ENCODE measurements around the gene MCF2L2. TPM values are rescaled to one million over a fixed set of nuclear protein-coding genes. Genes with fewer than 3 reads are reported as not detected.
"Not testable (repeated sequence)": the region's sequence is repeated elsewhere in the genome, so short reads cannot be mapped to it uniquely, and the experiment has no call there.

Gene MCF2L2
- polyA plus RNA-seq, 12 donors: 0.05 to 0.62 (median 0.38) TPM; not detected in 2

DNA sequence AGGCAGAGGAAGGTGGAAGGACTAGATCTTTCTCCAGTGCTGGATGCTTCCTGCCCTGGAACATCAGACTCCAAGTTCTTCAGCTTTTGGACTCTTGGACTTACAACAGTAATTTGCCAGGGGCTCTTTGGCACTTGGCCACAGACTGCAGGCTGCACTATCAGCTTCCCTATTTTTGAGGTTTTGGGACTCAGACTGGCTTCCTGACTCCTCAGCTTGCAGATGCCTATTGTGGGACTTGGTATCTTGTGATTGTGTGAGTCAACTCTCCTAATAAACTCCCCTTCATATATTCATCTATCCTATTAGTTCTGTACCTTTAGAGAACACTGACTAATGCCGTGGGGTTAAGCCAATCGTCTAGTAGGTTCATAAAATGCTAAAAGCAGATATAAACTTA lies 184.2 kb downstream of the MCF2L2 start:
- DNase-seq: no peak

DNA sequence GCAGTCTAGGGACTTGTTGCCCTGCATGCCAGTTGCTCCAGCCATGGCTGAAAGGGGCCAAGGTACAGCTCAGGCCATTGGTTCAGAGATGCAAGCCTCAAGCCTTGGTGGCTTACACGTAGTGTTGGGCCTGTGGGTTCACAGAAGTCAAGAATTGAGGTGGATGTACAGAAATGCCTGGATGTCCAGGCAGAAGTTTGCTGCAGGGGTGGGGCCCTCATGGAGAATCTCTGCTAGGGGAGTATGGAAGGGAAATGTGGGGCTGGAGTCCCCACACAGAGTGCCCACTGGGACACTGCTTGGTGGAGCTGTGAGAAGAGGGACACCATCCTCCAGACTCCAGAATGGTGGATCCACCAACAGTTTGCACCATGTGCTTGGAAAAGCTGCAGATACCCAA lies 186.0 kb downstream of the MCF2L2 start:
- DNase-seq: no peak

DNA sequence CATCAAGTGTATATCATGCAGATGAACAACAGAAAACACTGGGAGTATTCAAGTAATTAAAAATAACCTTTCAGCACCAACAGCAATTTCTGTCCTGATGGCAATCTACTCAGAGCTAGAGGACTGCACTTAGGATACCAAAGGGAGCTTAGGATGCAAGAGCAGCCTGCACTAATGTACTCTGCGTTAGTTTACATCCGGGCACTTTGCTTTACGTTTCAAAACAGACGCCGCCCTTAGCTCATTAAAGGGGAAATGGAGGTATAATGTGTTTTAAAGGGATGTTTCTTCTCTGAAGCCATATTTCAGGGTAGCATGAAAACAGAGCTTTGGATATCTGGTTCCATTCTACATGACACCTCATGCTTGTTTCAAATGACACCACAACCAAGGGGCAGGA lies 189.4 kb downstream of the MCF2L2 start:
- no peak for DNase-seq

DNA sequence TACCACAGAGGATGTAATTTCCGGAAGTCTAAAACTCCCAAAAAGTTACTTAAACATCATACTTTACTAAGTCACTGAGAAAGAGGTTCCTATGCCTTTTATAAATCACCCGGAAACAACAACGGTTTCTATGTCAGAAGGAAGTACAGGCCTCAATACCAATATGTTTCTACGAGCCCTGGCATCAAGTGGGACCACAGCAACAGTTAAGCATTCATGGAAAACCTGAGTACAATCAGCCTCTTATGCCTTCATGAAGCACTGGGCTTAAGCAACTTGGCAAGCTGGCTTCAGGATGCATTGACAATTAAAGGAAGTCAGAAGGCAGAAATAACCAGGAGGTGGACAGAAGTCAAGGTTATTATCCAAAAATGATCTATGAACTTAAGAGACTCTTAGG lies 194.5 kb downstream of the MCF2L2 start:
- no peak for DNase-seq

DNA sequence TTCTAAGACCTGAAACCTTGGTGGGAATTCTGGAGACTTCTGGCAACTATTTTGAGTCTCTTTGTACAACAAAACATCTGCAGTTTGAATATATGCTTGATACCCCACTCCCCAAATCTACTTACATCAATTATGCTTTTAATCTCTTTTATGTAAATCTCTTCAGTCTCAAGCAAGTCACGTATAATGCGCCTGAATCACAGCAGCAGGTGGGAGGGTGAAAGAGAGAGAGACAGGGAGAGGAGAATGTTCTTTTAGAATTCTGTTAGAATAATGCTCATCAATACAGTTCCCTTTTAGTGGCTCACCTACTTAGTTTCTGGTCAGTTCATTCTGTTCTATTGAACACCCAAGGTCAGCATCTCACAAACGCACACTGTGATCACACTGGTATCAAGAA lies 197.6 kb downstream of the MCF2L2 start:
- no peak for DNase-seq

DNA sequence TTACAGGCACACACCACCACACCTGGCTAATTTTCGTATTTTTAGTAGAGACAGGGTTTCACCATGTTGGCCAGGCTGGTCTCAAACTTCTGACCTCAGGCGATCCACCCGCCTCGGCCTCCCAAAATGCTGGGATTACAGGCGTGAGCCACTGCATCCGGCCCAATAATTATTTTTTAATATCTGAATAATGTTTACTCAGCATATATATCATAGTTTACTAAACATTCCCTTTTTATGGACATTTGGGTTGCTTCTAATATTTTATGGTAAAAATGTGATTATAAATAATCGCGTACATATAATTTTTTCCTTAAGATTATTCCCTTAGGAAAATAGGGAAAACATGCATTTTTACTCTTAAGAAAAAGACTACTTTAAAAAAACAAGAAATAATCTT lies 198.2 kb downstream of the MCF2L2 start:
- not testable (repeated sequence) for DNase-seq

DNA sequence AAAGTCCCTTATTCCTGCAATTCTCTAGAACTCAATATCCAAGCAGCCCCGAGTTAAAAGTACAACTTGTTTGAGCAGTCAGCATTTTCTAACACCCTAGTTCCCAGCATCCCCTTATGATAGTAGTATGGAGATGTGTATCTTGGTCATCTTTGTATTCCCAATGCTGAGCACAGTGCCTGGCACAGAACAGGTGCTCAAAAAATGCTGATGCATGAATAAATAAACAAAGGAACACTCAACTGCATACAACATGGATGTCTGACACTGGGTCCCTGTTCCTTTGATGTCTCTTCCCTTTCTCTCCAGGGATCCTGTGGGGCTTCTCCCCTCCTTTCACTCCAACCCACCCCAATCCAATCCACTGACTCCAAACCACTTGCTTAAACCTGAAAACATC lies 199.2 kb downstream of the MCF2L2 start:
- DNase-seq: no peak

DNA sequence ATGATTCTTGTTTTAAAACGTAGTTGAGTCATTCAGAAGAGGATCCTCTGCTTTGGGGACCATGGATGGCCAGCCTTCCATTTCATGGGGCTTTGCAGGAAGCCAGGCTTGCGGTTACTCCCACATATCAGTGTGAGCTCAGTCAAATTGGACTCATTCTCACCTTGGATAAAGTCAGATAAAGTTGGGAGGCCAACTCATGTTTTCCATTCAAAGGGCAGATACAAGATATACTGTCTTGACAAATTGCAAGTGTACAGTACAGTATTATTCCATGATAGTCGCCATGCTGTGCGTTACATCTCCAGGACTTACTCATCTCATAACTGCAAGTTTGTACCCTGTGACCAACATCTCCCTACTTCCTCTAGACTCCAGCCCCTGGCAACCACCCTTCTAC lies 200.8 kb downstream of the MCF2L2 start:
- no peak for DNase-seq

DNA sequence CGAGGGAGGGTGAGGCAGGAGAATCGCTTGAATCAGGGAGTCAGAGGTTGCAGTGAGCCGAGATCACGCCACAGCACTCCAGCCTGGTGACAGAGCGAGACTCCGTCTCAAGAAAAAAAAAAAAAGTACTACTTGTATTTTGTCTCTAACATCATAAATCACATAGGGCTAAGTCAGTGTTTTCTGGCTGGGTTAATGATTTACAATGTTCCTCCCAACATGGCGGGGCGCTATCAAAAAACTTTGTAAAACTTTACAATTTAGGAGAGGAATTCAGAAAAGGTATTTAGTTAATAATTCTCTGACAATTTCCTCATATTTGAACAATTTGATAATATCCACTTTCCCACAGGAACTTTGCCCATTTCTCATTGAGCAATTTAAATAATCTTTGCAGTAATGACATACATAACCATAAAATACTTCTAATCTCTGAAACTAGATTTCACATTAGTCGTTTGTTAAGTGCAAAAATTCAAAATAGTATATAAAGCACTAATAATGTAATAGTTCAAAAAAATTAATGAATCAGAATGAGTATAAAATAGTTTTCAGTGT lies 202.0 kb downstream of the MCF2L2 start:
- no peak for DNase-seq

DNA sequence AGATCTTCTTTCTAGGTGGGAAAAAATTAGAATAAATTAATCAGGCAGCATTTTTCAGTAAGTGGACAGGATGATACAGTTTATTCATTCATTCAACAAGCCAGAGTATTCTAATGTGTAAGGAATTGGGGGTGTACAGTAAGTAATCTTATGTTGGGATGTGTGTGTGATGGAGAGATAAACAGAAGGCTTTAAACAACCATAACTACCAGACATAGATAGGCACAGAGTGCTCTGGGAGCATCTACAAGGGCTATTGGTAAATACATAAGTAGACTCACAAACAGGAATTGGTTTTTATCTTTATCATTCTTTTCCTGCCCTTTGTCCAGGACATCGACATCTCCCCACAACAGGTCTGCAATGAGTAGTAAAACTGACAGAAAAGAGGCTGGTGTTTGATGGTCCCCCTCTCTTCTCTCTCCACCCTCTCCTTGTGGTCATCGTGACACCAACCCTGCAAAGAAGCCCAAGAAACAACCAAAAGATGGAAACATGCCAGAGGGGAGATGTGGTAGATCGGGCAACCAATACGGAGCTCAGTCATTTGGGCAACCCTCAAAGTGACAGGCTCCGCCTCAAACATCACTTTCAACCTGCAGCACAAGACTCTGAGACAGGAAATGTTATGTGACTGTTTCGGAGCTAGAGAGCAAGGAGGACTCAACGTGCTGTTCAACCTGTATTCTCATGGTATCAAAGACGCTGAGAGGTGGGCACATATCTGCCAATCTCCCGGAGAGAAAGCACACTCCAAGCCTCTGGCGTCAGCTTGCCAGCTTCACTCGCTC lies 204.0 kb downstream of the MCF2L2 start:
- DNase-seq: no peak

DNA sequence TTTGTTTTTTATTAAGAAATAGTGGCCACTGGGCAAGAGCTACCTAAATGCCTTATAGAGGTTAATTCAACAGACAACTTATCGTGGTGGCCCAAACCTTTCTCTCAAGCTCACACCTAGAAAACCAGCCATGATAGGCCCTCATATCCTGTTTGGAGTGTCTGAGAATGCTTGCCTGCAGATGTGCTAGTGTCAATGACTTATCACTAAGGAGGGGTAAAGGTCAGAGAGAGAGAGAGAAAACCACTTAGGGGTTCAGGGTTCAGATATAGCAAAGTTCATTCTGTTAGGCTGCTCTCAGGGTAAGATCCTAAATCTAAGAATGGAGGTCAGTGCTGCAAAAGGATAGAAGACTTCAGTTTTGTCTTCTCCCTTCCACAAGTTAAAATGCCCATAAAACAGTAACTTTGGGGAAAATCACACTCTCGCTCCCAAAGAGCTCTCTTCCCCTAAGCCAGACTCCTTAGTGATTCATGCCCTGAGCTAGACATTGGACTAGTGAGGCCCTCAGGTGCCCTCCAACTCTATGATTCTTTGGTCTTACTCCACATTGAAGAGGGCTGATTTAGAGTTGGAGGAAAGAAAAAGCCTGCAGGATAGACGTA lies 205.7 kb downstream of the MCF2L2 start:
- no peak for DNase-seq

DNA sequence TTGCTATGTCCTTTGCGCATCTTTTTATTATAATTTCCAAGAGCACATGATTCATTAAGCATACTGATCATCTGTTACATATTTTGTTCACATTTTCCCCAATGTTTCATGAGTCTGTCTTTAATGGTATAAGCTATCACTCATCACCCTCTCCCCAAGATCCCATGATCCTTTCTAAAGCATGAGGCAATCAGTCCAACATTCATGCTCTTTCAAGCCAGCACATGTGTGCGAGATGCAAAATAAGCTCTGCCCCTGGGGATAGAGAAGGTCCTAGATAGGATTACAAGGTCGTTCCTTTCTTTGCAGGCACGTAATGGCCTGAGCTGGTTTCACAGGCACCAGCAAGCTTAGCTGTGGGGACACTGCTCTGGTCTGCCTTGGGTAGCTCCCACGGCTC lies 207.6 kb downstream of the MCF2L2 start:
- no peak for DNase-seq

DNA sequence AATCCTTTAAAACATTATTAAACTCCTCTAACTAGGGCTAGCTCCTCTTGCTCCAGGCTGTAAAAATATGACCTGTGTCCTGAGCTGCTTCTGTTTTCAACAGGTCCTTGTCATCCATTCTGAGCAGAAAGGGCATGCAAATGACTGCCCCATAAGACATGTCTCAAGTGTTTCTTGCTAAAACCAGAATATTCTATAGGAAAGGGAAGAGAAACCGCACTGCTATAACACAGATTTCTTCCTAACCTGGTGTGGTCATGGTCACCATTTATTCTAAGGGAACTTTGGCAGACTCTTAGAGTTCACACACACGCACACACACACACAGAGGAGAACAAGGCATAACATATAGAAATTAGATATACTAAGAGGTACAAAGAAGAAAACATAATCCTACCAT lies 209.6 kb downstream of the MCF2L2 start:
- DNase-seq: no peak

DNA sequence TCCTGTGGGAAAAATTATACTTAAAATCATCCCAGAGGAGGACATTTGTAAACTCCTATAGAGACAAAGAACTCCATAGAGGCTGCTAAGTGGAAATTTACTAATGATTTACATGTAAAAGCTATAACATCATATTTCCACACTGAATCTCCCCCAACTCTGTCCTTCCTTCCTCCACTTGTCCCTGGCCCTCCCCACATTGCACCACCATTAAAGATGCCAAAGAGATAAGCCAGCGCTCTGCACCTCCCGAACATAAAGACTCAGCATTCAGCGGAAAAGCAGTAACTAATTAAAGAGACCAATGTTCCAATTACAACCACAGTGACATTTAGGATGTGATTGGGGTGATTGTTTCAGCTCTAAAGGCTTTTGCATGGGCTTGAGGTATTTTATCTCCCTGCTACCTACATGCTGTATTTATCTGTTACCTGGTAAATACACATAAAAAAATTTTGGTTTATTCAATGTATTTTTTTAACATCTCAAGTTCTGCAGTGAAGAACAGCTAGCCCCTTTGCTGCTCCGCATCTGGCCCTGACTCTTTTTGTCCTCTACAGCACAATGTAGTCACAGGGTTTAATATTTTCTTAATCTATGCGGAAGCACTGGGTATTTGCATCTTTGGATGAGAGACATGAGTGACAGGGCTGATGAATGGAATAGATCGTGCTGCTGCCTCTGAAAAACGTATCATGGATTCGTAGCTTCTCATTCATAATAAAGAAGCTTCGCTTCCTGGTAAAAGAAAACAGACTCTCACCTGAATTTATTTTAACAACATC lies 210.7 kb downstream of the MCF2L2 start:
- DNase-seq: no peak

DNA sequence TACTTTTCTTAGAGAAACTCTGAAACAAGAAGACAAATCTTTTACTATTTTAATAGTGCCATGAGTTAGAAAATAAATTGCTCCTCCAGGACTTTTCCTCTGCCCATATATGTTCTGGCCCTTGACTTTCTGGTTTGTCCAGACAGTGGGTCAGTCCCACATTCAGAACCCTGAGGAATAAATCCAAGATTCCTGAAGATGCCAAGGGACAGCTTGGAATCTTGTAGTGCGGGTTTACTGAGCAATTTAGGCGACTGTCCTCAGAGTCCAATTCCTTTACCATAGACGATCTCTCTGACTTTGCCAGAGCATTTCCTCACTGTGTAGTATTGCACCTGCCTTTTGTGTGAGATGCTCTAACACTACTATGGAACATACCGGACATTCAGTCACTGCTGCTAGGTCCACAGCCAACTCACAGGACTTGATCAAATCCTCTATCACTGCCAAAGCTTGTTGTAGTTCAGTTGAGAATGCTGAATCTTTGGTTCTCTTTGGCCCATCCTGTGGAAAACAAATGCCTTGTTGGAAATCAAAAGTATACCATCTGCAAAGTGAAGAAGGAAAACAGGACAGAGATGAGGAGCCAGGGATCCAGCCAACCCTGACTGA lies 212.7 kb downstream of the MCF2L2 start:
- no peak for DNase-seq

DNA sequence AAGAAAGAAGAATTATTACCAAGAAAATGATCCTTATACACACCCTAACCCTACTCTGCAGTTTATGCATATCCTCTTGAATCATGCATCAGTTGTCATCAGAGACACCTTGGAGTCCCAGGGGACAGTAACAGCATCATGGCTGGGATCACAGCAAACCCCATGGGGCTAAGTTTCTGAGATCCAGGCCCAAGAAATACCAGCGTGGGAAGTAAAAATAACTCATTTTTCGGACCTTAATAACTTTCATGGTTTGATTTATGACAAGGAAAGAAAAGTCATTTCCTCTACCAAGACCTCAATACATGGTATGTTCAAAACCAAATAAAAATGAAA lies 214.2 kb downstream of the MCF2L2 start:
- DNase-seq: no peak

DNA sequence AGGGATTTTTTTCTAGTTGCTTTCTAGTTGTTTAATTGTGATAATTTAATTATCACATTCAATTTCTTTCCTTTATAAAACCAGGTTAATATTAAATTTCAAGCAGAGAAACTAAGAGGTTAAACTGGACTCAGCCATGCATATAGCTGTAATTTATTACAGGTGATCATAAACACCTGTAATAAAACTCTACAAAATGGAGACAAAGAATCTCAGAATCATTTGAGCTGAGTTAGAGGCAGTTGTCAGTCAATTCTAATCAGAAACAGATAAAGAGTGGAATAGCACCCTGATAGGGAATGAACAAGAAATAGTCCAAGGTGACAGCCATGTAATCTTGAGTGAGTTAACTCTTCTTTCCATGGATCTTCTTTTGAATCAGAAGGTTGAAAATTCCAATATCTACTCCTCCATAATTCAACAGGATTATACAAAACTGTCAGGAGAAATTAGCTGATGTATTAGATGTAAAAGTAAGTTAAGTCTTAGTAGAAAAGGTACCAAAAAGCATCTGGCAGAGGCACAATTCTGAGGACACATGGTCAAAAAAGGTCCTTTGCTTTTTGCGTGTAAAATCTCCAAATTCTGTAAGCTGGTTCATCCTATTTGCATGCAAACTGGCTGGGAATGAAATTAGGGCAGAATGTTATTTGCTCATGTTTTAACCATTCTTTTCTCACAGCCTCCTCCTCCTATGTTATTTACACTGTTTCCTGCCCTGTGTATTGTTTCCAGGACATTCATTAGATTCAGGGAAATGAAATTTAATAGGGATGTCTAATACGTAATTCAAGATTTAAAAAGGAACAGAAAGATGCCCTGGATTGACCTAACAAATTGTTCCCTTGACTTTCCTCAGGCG lies 214.8 kb downstream of the MCF2L2 start:
- no peak for DNase-seq

DNA sequence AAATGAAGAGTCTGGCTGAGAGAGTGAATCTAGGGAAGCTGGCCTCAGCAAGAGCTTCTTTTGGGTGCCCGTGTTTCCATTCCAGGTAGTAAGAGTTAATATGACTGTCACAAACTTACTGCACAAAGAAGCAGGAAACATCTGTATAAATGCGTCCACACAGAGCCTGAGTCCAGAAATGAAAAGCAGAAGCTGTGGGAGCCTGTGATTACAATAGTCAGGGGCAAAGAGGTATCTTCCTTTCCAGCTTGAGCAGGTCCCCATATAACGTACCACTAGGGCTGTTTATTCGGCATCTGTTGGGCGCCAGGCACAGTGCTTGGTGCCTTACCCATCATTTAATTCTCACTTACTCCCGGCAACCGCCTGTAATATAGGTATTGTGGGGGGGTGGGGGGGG lies 215.9 kb downstream of the MCF2L2 start:
- DNase-seq: no peak

DNA sequence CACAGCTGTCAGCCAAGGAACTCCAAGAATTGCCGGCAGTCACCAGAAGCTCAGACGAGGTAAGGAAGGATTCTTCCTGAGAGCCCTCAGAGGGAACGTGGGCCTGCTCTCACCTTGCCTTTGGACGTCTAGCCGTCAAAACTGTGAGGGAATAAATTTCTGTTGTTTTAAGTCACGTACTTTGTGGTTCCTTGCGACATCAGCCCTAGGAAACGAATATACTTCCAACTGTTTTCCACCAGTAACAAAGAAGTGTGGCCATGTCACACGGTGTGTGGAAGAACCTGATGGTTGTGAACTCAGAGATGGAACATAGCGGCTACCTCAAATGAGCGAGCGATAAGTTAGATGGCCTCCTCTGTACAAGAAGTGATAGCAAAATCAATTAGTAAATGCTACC lies 216.3 kb downstream of the MCF2L2 start:
- DNase-seq: no peak

DNA sequence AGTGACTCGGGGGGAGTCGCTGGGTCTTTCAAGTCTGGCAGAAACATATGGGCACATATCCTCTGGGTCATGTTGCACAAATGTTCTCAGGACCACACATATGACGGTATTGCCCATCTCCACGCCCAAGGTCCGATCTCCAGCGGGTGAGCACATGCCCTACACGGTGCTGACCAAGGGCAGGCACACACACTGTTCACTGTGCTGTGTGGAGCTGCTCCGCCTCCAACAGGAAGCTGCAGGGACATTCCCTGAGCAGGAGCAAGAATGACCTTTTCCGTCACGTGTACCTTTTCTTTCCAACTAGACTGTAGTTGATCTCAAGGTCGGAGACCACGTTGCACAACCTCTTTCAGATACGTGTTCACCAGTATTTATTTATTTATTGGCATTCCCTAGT lies 217.1 kb downstream of the MCF2L2 start:
- no peak for DNase-seq

DNA sequence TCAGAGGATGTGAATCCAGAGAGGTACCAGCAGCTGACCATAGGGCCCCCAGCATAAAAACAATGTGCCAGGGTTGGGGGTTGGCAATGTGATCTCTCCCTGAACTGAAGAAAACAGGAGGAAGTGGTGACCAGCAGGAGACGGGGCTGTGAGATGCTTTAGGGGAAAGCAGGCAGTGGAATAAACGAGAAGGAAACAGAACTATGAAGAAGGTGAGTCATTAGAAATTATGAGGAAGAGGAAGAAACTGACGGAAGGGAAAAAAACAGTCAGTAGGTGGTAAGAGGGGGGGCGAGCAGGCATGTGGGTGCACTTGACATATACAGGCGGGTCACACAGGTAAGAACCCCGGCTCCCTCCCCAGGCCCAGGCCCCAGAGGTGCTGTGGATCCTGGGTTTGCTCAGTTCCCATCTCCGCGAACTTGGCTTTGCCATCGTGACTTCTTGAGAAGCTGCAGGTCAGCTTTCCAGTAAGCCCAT lies 217.5 kb downstream of the MCF2L2 start:
- DNase-seq: no peak

Data from muscle of arm (tissue), 12 donors.